ENCODE measurements around the gene IL1B.

Gene IL1B

DNA sequence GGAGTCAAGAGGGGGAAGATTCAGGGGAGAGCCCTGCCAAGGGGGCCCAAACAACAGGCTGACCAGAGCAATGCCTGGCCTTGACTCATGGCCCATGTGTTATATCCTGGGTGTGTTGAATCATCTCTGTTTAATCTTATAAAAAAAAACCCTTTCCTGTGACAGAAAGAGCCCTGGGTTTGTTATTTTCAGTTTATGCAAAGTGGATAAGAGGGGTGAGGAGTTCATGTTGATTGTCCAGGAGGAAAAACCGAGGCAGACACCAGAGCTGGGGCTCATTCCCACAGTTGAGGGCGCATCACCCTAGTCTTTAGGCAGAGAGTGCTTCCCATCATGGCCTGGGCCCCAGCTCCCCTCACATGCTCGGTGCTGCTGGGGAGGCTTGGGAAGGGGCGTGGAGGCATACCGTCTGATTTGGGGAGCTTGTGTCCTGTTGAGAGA lies 43.5 kb upstream of the IL1B start:
- H3K4me3 ChIP-seq (ENCODE audit: low read depth, low read length): no peak overlapping the region

GRCh38 chr2:112879491-112880041 lies 43.0 kb upstream of the IL1B start:
- H3K4me3 ChIP-seq (ENCODE audit: low read depth, low read length): no peak overlapping the region
- TF ChIP-seq CTCF (IDR thresholded peaks at IDR 0.05; ENCODE audit: low read depth, low read length): no peak

More for the DNA sequence above, 43.5 kb upstream of the IL1B start:
- TF ChIP-seq CTCF (IDR thresholded peaks at IDR 0.05; ENCODE audit: low read depth, low read length): no peak

DNA sequence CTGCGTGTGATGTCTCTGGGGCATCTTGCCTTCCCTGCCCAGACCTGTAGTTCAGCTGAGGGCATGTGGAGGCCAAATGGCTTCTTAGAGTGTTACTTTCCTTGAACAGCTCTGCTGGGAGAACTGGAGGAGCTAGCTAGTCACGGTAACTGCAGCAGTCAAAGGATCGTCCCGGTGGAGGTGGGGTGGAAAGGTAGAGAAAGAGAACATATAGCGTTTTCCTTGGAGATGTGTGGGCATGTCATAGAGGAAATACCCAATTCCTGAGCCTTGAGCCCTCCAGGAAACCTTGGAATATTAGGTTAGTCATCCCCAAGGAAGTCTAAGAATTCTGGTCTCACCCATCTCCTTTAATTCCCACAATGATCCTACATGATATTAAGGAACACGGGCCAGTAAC lies 40.8 kb upstream of the IL1B start:
- no peak overlapping the region for H3K4me3 ChIP-seq (ENCODE audit: low read depth, low read length)
- no peak for TF ChIP-seq CTCF (IDR thresholded peaks at IDR 0.05; ENCODE audit: low read depth, low read length)

GRCh38 chr2:112876971-112877361 lies 40.4 kb upstream of the IL1B start:
- H3K4me3 ChIP-seq (ENCODE audit: low read depth, low read length): no peak overlapping the region
- TF ChIP-seq CTCF (IDR thresholded peaks at IDR 0.05; ENCODE audit: low read depth, low read length): no peak

GRCh38 chr2:112876257-112876970 lies 39.8 kb upstream of the IL1B start:
- TF ChIP-seq CTCF (IDR thresholded peaks at IDR 0.05; ENCODE audit: low read depth, low read length): no peak
- H3K4me3 ChIP-seq (ENCODE audit: low read depth, low read length): no peak overlapping the region

GRCh38 chr2:112870841-112871835 lies 34.6 kb upstream of the IL1B start:
- H3K4me3 ChIP-seq (ENCODE audit: low read depth, low read length): no peak overlapping the region

More at GRCh38 chr2:112870841-112871835, 34.6 kb upstream of the IL1B start:
- TF ChIP-seq CTCF (IDR thresholded peaks at IDR 0.05; ENCODE audit: low read depth, low read length): no peak
